SH-SY5Y (cell line): ENCODE measurements around the gene EIF3J.

ENCODE experiments used
- GATA2 ChIP-seq: IDR thresholded peaks from 2 replicates; pipeline ENCODE4 v1.6.1; 2011; ENCODE audit warnings: mild to moderate bottlenecking, low read depth, low read length
- GATA3 ChIP-seq: IDR thresholded peaks from 2 replicates; pipeline ENCODE4 v1.6.1; 2011; ENCODE audit warnings: low read depth, mild to moderate bottlenecking, low read length, moderate library complexity

DNA sequence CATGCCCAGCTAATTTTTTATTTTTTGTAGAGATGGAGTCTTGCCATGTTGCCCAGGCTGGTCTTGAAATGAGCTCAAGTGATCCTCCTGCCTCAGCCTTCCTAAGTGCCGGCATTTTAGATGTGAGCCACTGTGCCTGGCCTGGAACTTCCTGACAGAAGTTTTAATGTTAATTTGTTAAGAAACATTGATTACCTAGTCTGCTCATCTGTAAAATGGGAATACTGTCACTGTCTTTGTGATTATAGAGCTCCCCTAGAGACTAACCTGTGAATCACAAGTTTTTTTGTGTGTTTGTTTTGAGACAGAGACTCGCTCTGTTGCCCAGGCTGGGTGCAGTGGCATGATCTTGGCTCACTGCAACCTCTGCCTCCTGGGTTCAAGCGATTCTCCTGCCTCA lies 4.3 kb upstream of the EIF3J start:
- TF ChIP-seq GATA2, result no peak
- TF ChIP-seq GATA3, result no peak
